HAP-1 (cell line): ENCODE results near the gene TMEM80.

Experiments used
- DNase-seq, 2 experiments: peaks; one replicate each; pipeline ENCODE4 v3.0.0-alpha.2; 2016 to 2020; ENCODE audit warnings: low spot score in 2 of 2
- H3K27me3 ChIP-seq: fragments of 250-450 bp; sonication (Bioruptor Pico); 2 replicates; pipeline ENCODE4 v1.5.1; 2020; ENCODE audit warnings: low read depth, mild to moderate bottlenecking, moderate library complexity
- H3K36me3 ChIP-seq: fragments of 250-450 bp; sonication (Bioruptor Pico); replicated peaks from 2 replicates; pipeline ENCODE4 v1.5.1; 2020; ENCODE audit warnings: mild to moderate bottlenecking
- H3K4me1 ChIP-seq: fragments of 250-450 bp; sonication (Bioruptor Pico); 2 replicates; pipeline ENCODE4 v1.5.1; 2020; ENCODE audit warnings: mild to moderate bottlenecking
- H3K4me3 ChIP-seq: fragments of 250-450 bp; sonication (Bioruptor Pico); 2 replicates; pipeline ENCODE4 v1.5.1; 2020; ENCODE audit warnings: mild to moderate bottlenecking, moderate library complexity
- H3K9me3 ChIP-seq: fragments of 250-450 bp; sonication (Bioruptor Pico); 2 replicates; pipeline ENCODE4 v1.5.1; 2020; ENCODE audit warnings: mild to moderate bottlenecking, moderate library complexity
- in situ Hi-C: fragments of 300-500 bp; cut with MboI; formaldehyde crosslinking; loops from 3 replicates; pipeline ENCODE4 v1.14.3; 2020; ENCODE audit warnings: low sequenced_read_pairs, inconsistent platforms, mixed read lengths

Gene TMEM80

GRCh38 chr11:660681-661444, 34.8 kb upstream of the TMEM80 start:
- H3K36me3 ChIP-seq: peaks cover 46% of the 10 kb centered on the region
- H3K4me3 ChIP-seq: no peak overlapping the region
- no peaks in the 10 kb centered on the region for H3K4me1 ChIP-seq
- H3K27me3 ChIP-seq: no peaks in the 10 kb centered on the region
- H3K9me3 ChIP-seq: no peaks in the 10 kb centered on the region
- DNase-seq: no peak
- in situ Hi-C loops: no loop called here

- DNase-seq: peak; percentile 17 to 73
- Histone ChIP-seq H3K4me3 (no peak overlapping the region), H3K9me3 (no peaks in the 10 kb centered on the region), H3K4me1 (no peaks in the 10 kb centered on the region), H3K27me3 (no peaks in the 10 kb centered on the region), H3K36me3 (peaks cover 42% of the 10 kb centered on the region)
- in situ Hi-C loops: no loop called here
These were observed 32.8 kb upstream of the TMEM80 start for GRCh38 chr11:662689-663274.

GRCh38 chr11:665062-665703, 30.4 kb upstream of the TMEM80 start:
- in situ Hi-C loops: no loop called here
- DNase-seq: no peak
- Histone ChIP-seq H3K4me1 (no peaks in the 10 kb centered on the region), H3K9me3 (no peaks in the 10 kb centered on the region), H3K4me3 (no peak overlapping the region), H3K27me3 (no peaks in the 10 kb centered on the region), H3K36me3 (peaks cover 38% of the 10 kb centered on the region)

GRCh38 chr11:665704-666281, 29.8 kb upstream of the TMEM80 start:
- no peak overlapping the region for H3K4me3 ChIP-seq
- DNase-seq: no peak
- H3K27me3 ChIP-seq: no peaks in the 10 kb centered on the region
- in situ Hi-C loops: no loop called here
- peaks cover 32% of the 10 kb centered on the region for H3K36me3 ChIP-seq
- H3K4me1 ChIP-seq: no peaks in the 10 kb centered on the region
- H3K9me3 ChIP-seq: no peaks in the 10 kb centered on the region

- Histone ChIP-seq H3K4me3 (no peak overlapping the region), H3K36me3 (peaks cover 58% of the 10 kb centered on the region)
- in situ Hi-C loops: no loop called here
These were observed 21.8 kb upstream of the TMEM80 start for GRCh38 chr11:673866-674265.

GRCh38 chr11:674406-674805, 21.2 kb upstream of the TMEM80 start:
- no peaks in the 10 kb centered on the region for H3K27me3 ChIP-seq
- in situ Hi-C loops: no loop called here
- H3K36me3 ChIP-seq: peaks cover 60% of the 10 kb centered on the region
- no peak overlapping the region for H3K4me3 ChIP-seq
- H3K9me3 ChIP-seq: no peaks in the 10 kb centered on the region
- DNase-seq: no peak
- H3K4me1 ChIP-seq: no peaks in the 10 kb centered on the region

More at GRCh38 chr11:673866-674265, 21.8 kb upstream of the TMEM80 start:
- Histone ChIP-seq H3K4me1 (no peaks in the 10 kb centered on the region), H3K9me3 (no peaks in the 10 kb centered on the region), H3K27me3 (no peaks in the 10 kb centered on the region)
- DNase-seq: no peak

GRCh38 chr11:678297-678696, 17.3 kb upstream of the TMEM80 start:
- Histone ChIP-seq H3K4me3 (no peak overlapping the region), H3K36me3 (peaks cover 80% of the 10 kb centered on the region)
- in situ Hi-C loops: no loop called here

GRCh38 chr11:679271-680207, 16.1 kb upstream of the TMEM80 start:
- H3K4me1 ChIP-seq: no peaks in the 10 kb centered on the region
- in situ Hi-C loops: no loop called here
- DNase-seq: no peak
- no peak overlapping the region for H3K4me3 ChIP-seq
- peaks cover 77% of the 10 kb centered on the region for H3K36me3 ChIP-seq
- H3K27me3 ChIP-seq: no peaks in the 10 kb centered on the region
- no peaks in the 10 kb centered on the region for H3K9me3 ChIP-seq

More at GRCh38 chr11:678297-678696, 17.3 kb upstream of the TMEM80 start:
- DNase-seq: no peak
- H3K4me1 ChIP-seq: no peaks in the 10 kb centered on the region
- no peaks in the 10 kb centered on the region for H3K27me3 ChIP-seq
- H3K9me3 ChIP-seq: no peaks in the 10 kb centered on the region

- Histone ChIP-seq H3K9me3 (no peaks in the 10 kb centered on the region), H3K36me3 (peaks cover 75% of the 10 kb centered on the region), H3K4me1 (no peaks in the 10 kb centered on the region), H3K27me3 (no peaks in the 10 kb centered on the region), H3K4me3 (no peak overlapping the region)
- DNase-seq: no peak
- in situ Hi-C loops: no loop called here
These were observed 15.1 kb upstream of the TMEM80 start for GRCh38 chr11:680476-680875.

GRCh38 chr11:680970-681369, 14.6 kb upstream of the TMEM80 start:
- no peak for DNase-seq
- Histone ChIP-seq H3K9me3 (no peaks in the 10 kb centered on the region), H3K27me3 (no peaks in the 10 kb centered on the region), H3K4me1 (no peaks in the 10 kb centered on the region), H3K36me3 (peaks cover 78% of the 10 kb centered on the region), H3K4me3 (no peak overlapping the region)
- in situ Hi-C loops: no loop called here

GRCh38 chr11:686451-687243, 9.0 kb upstream of the TMEM80 start:
- DNase-seq: no peak
- in situ Hi-C loops: no loop called here
- H3K9me3 ChIP-seq: no peaks in the 10 kb centered on the region
- H3K36me3 ChIP-seq: peaks cover 83% of the 10 kb centered on the region
- H3K4me1 ChIP-seq: no peaks in the 10 kb centered on the region
- H3K4me3 ChIP-seq: no peak overlapping the region
- H3K27me3 ChIP-seq: no peaks in the 10 kb centered on the region

GRCh38 chr11:687751-688150, 7.9 kb upstream of the TMEM80 start:
- no peak for DNase-seq
- no peaks in the 10 kb centered on the region for H3K9me3 ChIP-seq
- H3K36me3 ChIP-seq: peaks cover 72% of the 10 kb centered on the region
- H3K4me1 ChIP-seq: no peaks in the 10 kb centered on the region
- no peaks in the 10 kb centered on the region for H3K27me3 ChIP-seq
- no peak overlapping the region for H3K4me3 ChIP-seq
- in situ Hi-C loops: no loop called here
